Upper lobe of left lung (tissue), 4 donors: ENCODE data around the gene SOX5.

ENCODE experiments used
- CTCF ChIP-seq, 6 experiments: fragments of 450-650 bp in 4 of 6; fragments of 200-600 bp in 2 of 6; sonication (generic) in 2 of 6; IDR thresholded peaks; one replicate each; pipeline ENCODE4 v1.5.1; 2016 to 2019; ENCODE audit warnings: antibody characterized with exemption in 6 of 6
- EP300 ChIP-seq, 4 donors: sonication (generic); formaldehyde crosslinking; IDR thresholded peaks; one replicate each; pipeline ENCODE4 v1.5.1; 2017; ENCODE audit warnings: antibody characterized with exemption in 4 of 4, control low read depth in 2 of 4
- POLR2A ChIP-seq, 4 donors: fragments of 450-650 bp; IDR thresholded peaks; one replicate each; pipeline ENCODE4 v1.5.1; 2016 to 2017; ENCODE audit warnings: antibody characterized with exemption in 4 of 4, mild to moderate bottlenecking in 2 of 4
- POLR2AphosphoS5 ChIP-seq, 2 donors: sonication (generic); formaldehyde crosslinking; IDR thresholded peaks; one replicate each; pipeline ENCODE4 v1.5.1; 2017; ENCODE audit warnings: antibody characterized with exemption in 2 of 2

GRCh38 chr12:23684121-23684520, 265.3 kb downstream of the SOX5 start:
- TF ChIP-seq CTCF (IDR thresholded peaks at IDR 0.05), result no peak
- no peak for TF ChIP-seq POLR2A (IDR thresholded peaks at IDR 0.05)
- TF ChIP-seq POLR2AphosphoS5 (IDR thresholded peaks at IDR 0.05), result no peak
- TF ChIP-seq EP300 (IDR thresholded peaks at IDR 0.05), result no peak
